ENCODE data around the gene ATP2B2. TPM values are rescaled to one million over a fixed set of nuclear protein-coding genes. Genes with fewer than 3 reads are reported as not detected.

Gene ATP2B2
- total and polyA plus RNA-seq, 9 of the 15 experiments (the other 6 are each of a cell fraction or from before 2014, with no cell fraction given): 0.06 TPM; not detected in 8

- ChIA-PET POLR2A (interaction anchor here (0.6 to 5.3 kb wide), 13 partner anchors 9 to 686 kb away, joined by 3 to 49 read pairs (median 3); no protein-coding TSS in a partner anchor), CTCF (ENCODE audit: low intra/inter-chr PET ratio) (no interaction called here)
- Histone ChIP-seq H3K27me3 (ENCODE audit: control insufficient read depth in 2 of 2, insufficient read depth in 2 of 2, low read length in 2 of 2) (no peaks in the 10 kb centered on the region), H3K9ac (ENCODE audit: insufficient read depth in 1 of 2, low read depth in 2 of 2, low read length in 2 of 2) (peak within 1 kb of the TSS; percentile 21 to 77; a peak in 2 of 4 replicates), H3K9me1 (ENCODE audit: control insufficient read depth, insufficient read depth, low read length) (no peaks in the 10 kb centered on the region), H3K4me3 (no peak within 1 kb of the TSS), H3K79me2 (ENCODE audit: control insufficient read depth, insufficient read depth, low read length) (no peaks in the 10 kb centered on the region), H2AFZ (ENCODE audit: low read depth, low read length) (peak within 1 kb of the TSS; percentile 78), H3K4me2 (ENCODE audit: insufficient read depth, low read length) (peak within 1 kb of the TSS; percentile 62), H4K20me1 (replicated peaks; ENCODE audit: control insufficient read depth, insufficient read depth, low read length) (no peaks in the 10 kb centered on the region), H3K4me1 (replicated peaks in 1 of 2; ENCODE audit: control insufficient read depth in 2 of 2, insufficient read depth in 2 of 2, low read length in 2 of 2) (peaks cover 7 to 23% of the 10 kb centered on the region in 2 experiments), H3K9me3 (replicated peaks; ENCODE audit: control insufficient read depth, insufficient read depth, low read depth, low read length) (no peaks in the 10 kb centered on the region), H3K36me3 (ENCODE audit: control insufficient read depth, insufficient read depth, low read length) (peaks cover 27% of the 10 kb centered on the region; the same call in 1 of the 3 replicates), H3K27ac (ENCODE audit: extremely low read depth, low read depth, low read length) (peak within 1 kb of the TSS; percentile 68)
- FAIRE-seq (peak; percentile 79), DNase-seq (ENCODE audit: extremely low read depth in 1 of 4, low spot score in 3 of 4) (peak; percentile 51 to 65 (median 56)), ATAC-seq (peak; percentile 76)
- TSS peak; percentile 29 for BruUV-seq (replicated peaks)
- WGBS (ENCODE audit: insufficient coverage, low coverage, missing lambda C conversion rate): 31% methylated on average over 12 of the region's 12 CpGs
- intact Hi-C loops (cut with micrococcal nuclease) (no loop called here), in situ Hi-C loops (cut with MboI) (no loop called here)
- TF ChIP-seq POLR2AphosphoS5 (IDR thresholded peaks at IDR 0.05; ENCODE audit: control insufficient read depth, insufficient read depth, low read depth, low read length) (peak; percentile 30; the same call in 1 of the 2 replicates), NR2C1 (IDR thresholded peaks at IDR 0.05) (no peak), NR2C1 (tag; IDR thresholded peaks at IDR 0.05) (no peak), DMBX1 (CRISPR knock-in tag; IDR thresholded peaks at IDR 0.05; ENCODE audit: borderline replicate concordance) (peak; percentile 18; the same call in 1 of the 2 replicates), ZNF232 (CRISPR knock-in tag; IDR thresholded peaks at IDR 0.05) (no peak), NR2C2 (CRISPR knock-in tag; IDR thresholded peaks at IDR 0.05) (no peak), NR2C2 (tag; IDR thresholded peaks at IDR 0.05) (peak; percentile 62), SMARCA4 (IDR thresholded peaks at IDR 0.05) (peak; percentile 71), ZNF23 (CRISPR knock-in tag; IDR thresholded peaks at IDR 0.05) (no peak), MTA3 (IDR thresholded peaks at IDR 0.05; ENCODE audit: borderline replicate concordance) (peak; percentile 58; the same call in 1 of the 2 replicates), HDAC6 (IDR thresholded peaks at IDR 0.05; ENCODE audit: low read depth, low read length) (no peak), SREBF1 (IDR thresholded peaks at IDR 0.05; ENCODE audit: borderline replicate concordance, low read depth, low read length) (no peak), SAFB (IDR thresholded peaks at IDR 0.05; ENCODE audit: borderline replicate concordance, low read depth, low read length) (no peak), TBP (optimal IDR thresholded peaks at IDR 0.05; ENCODE audit: low read depth, low read length) (no peak), PTRF (tag; IDR thresholded peaks at IDR 0.05) (no peak), SMARCE1 (IDR thresholded peaks at IDR 0.05) (peak; percentile 85; the same call in 1 of the 2 replicates), POLR3G (IDR thresholded peaks at IDR 0.05; ENCODE audit: extremely low read depth, insufficient read length, insufficient replicate concordance) (no peak), ELF4 (CRISPR knock-in tag; IDR thresholded peaks at IDR 0.05) (no peak), TEAD4 (IDR thresholded peaks at IDR 0.05; ENCODE audit: low read length) (peak; percentile 69), TEAD4 (CRISPR knock-in tag; IDR thresholded peaks at IDR 0.05; ENCODE audit: borderline replicate concordance) (no peak), ELF1 (tag; IDR thresholded peaks at IDR 0.05) (peak; percentile 64; the same call in 1 of the 2 replicates), RNF219 (CRISPR knock-in tag; IDR thresholded peaks at IDR 0.05) (no peak)
Measured at GRCh38 chr3:10292505-10293419, 212.6 kb downstream of the ATP2B2 start, which contains the start of gene GHRL. TSS of gene GHRL (minus strand) at chr3:10292947. CDS start at chr3:10290180, 2,767 bp downstream.
